ENCODE measurements around the gene COL12A1.

- TF ChIP-seq EZH2 (IDR thresholded peaks at IDR 0.05; ENCODE audit: borderline replicate concordance), result no peak
- TF ChIP-seq, protein P1, sequence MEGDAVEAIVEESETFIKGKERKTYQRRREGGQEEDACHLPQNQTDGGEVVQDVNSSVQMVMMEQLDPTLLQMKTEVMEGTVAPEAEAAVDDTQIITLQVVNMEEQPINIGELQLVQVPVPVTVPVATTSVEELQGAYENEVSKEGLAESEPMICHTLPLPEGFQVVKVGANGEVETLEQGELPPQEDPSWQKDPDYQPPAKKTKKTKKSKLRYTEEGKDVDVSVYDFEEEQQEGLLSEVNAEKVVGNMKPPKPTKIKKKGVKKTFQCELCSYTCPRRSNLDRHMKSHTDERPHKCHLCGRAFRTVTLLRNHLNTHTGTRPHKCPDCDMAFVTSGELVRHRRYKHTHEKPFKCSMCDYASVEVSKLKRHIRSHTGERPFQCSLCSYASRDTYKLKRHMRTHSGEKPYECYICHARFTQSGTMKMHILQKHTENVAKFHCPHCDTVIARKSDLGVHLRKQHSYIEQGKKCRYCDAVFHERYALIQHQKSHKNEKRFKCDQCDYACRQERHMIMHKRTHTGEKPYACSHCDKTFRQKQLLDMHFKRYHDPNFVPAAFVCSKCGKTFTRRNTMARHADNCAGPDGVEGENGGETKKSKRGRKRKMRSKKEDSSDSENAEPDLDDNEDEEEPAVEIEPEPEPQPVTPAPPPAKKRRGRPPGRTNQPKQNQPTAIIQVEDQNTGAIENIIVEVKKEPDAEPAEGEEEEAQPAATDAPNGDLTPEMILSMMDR (IDR thresholded peaks at IDR 0.05; ENCODE audit: poor library complexity), result no peak
- TF ChIP-seq EZH2phosphoT487 (IDR thresholded peaks at IDR 0.05; ENCODE audit: low read depth, severe bottlenecking, unreplicated experiment), result no peak
Measured at GRCh38 chr6:75124085-75124484, 81.8 kb downstream of the COL12A1 start.
